IMR-90 (cell line): ENCODE measurements around the gene P2RX5. TPM values are rescaled to one million over a fixed set of nuclear protein-coding genes. Genes with fewer than 3 reads are reported as not detected.

Source experiments
- ATAC-seq: fragments of 200-7000 bp; cut with Tn5 transposase; 2 replicates; pipeline ENCODE4 v1.9.1; 2020; ENCODE audit warnings: low read depth, mild to moderate bottlenecking, moderate library complexity
- BruUV-seq: library from RNA; stranded (reverse); fragments of 400-500 nt; replicated peaks from 2 replicates; lab custom pipeline; 2021; lab: Mats Ljungman, UMichigan
- CTCF ChIA-PET: fragments of 300-600 bp; formaldehyde crosslinking; extraction: SDS; loops from one replicate; lab custom pipeline; 2021; ENCODE audit warnings: antibody characterized with exemption; lab: Yijun Ruan, JAX
- POLR2A ChIA-PET: fragments of 300-600 bp; sonication (Branson Sonifier 250); formaldehyde crosslinking; loops from one replicate; lab custom pipeline; 2022; ENCODE audit warnings: antibody characterized with exemption; ENCODE audit not compliant: unreplicated experiment; lab: Charles Lee
- DNase-seq: peaks from one replicate; pipeline ENCODE4 v3.0.0; 2013
- H2AFZ ChIP-seq: replicated peaks from 2 replicates; pipeline ENCODE3; 2013; ENCODE audit warnings: low read length, mild to moderate bottlenecking; ENCODE audit not compliant: poor library complexity
- H2AK5ac ChIP-seq: 2 replicates; pipeline ENCODE4 v1.6.1; 2013; ENCODE audit warnings: low read depth, low read length, inconsistent platforms
- H2AK9ac ChIP-seq: replicated peaks from 2 replicates; pipeline ENCODE3; 2013; ENCODE audit warnings: mild to moderate bottlenecking, low read depth, low read length, moderate library complexity; ENCODE audit not compliant: poor library complexity
- H2BK120ac ChIP-seq: 2 replicates; pipeline ENCODE4 v1.6.1; 2013; ENCODE audit warnings: low read depth, low read length, inconsistent platforms
- H2BK15ac ChIP-seq: 3 replicates; pipeline ENCODE4 v1.6.1; 2013; ENCODE audit warnings: low read depth, low read length, inconsistent platforms
- H2BK20ac ChIP-seq: 2 replicates; pipeline ENCODE4 v1.6.1; 2013; ENCODE audit warnings: low read depth, mild to moderate bottlenecking, inconsistent platforms, low read length, moderate library complexity
- H2BK5ac ChIP-seq: 2 replicates; pipeline ENCODE4 v1.6.1; 2013; ENCODE audit warnings: mild to moderate bottlenecking, low read depth, low read length, inconsistent platforms; ENCODE audit not compliant: poor library complexity, severe bottlenecking
- H3K14ac ChIP-seq: replicated peaks from 2 replicates; pipeline ENCODE4 v1.6.1; 2013; ENCODE audit warnings: low read depth, low read length, inconsistent platforms
- H3K18ac ChIP-seq: 2 replicates; pipeline ENCODE4 v1.6.1; 2013; ENCODE audit warnings: low read depth, low read length, control low read depth
- H3K23ac ChIP-seq: 2 replicates; pipeline ENCODE4 v1.6.1; 2013; ENCODE audit warnings: low read depth, low read length, inconsistent platforms
- H3K27ac ChIP-seq: 2 replicates; pipeline ENCODE4 v1.5.1; 2013; ENCODE audit warnings: mild to moderate bottlenecking, control low read depth, low read length; ENCODE audit not compliant: insufficient read depth
- H3K27me3 ChIP-seq: 2 replicates; pipeline ENCODE4 v1.6.1; 2013; ENCODE audit warnings: low read length; ENCODE audit not compliant: control insufficient read depth, insufficient read depth
- H3K36me3 ChIP-seq: 2 replicates; pipeline ENCODE4 v1.6.1; 2013; ENCODE audit warnings: low read length, mixed read lengths; ENCODE audit not compliant: control insufficient read depth, insufficient read depth
- H3K4ac ChIP-seq: 2 replicates; pipeline ENCODE4 v1.6.1; 2013; ENCODE audit warnings: low read depth, low read length, inconsistent platforms
- H3K4me1 ChIP-seq: 2 replicates; pipeline ENCODE4 v1.6.1; 2013; ENCODE audit warnings: low read length, mixed read lengths; ENCODE audit not compliant: control insufficient read depth, insufficient read depth
- H3K4me2 ChIP-seq: 2 replicates; pipeline ENCODE4 v1.6.1; 2013; ENCODE audit warnings: low read depth, mild to moderate bottlenecking, control low read depth, low read length, moderate library complexity
- H3K4me3 ChIP-seq: 2 replicates; pipeline ENCODE4 v1.5.1; 2013; ENCODE audit warnings: low read depth, mild to moderate bottlenecking, control low read depth, low read length, moderate library complexity; ENCODE audit not compliant: insufficient read depth
- H3K56ac ChIP-seq: 2 replicates; pipeline ENCODE4 v1.6.1; 2013; ENCODE audit warnings: low read length, inconsistent platforms; ENCODE audit not compliant: insufficient read depth; ENCODE audit errors: extremely low read depth
- H3K79me1 ChIP-seq, 2 experiments: 2 replicates each; pipeline ENCODE4 v1.6.1; 2013; ENCODE audit warnings: low read length in 2 of 2, inconsistent platforms in 1 of 2, low read depth in 1 of 2
- H3K9ac ChIP-seq: 2 replicates; pipeline ENCODE4 v1.6.1; 2013; ENCODE audit warnings: low read depth, low read length, control low read depth
- H3K9me1 ChIP-seq: 2 replicates; pipeline ENCODE4 v1.6.1; 2013; ENCODE audit warnings: low read length, inconsistent platforms; ENCODE audit not compliant: insufficient read depth
- H3K9me3 ChIP-seq: 2 replicates; pipeline ENCODE4 v1.6.1; 2013; ENCODE audit warnings: low read length; ENCODE audit not compliant: control insufficient read depth, insufficient read depth
- H4K20me1 ChIP-seq: 2 replicates; pipeline ENCODE4 v1.6.1; 2013; ENCODE audit warnings: low read length, inconsistent platforms; ENCODE audit not compliant: insufficient read depth
- H4K5ac ChIP-seq: 2 replicates; pipeline ENCODE4 v1.6.1; 2013; ENCODE audit warnings: mild to moderate bottlenecking, low read depth, low read length, control low read depth
- H4K8ac ChIP-seq, 2 experiments: 2 replicates each; pipeline ENCODE4 v1.6.1; 2013; ENCODE audit warnings: low read depth in 2 of 2, low read length in 2 of 2, control low read depth in 1 of 2, inconsistent platforms in 1 of 2
- H4K91ac ChIP-seq: 2 replicates; pipeline ENCODE4 v1.6.1; 2013; ENCODE audit warnings: low read depth, low read length, inconsistent platforms; ENCODE audit not compliant: insufficient read depth
- CEBPB ChIP-seq: IDR thresholded peaks from 2 replicates; pipeline ENCODE4 v1.6.1; 2012; ENCODE audit warnings: low read depth, low read length, improper control_type of control experiment
- CHD1 ChIP-seq: IDR thresholded peaks from 2 replicates; pipeline ENCODE4 v1.6.1; 2012; ENCODE audit warnings: low read depth, low read length, improper control_type of control experiment
- ELK1 ChIP-seq: fragments of 150-350 bp; IDR thresholded peaks from 2 replicates; pipeline ENCODE4 v1.6.1; 2016; ENCODE audit warnings: low read depth, mild to moderate bottlenecking, low read length, moderate library complexity, borderline replicate concordance
- MAFK ChIP-seq: IDR thresholded peaks from 2 replicates; pipeline ENCODE4 v1.6.1; 2012; ENCODE audit warnings: low read depth, low read length, improper control_type of control experiment
- MAZ ChIP-seq: IDR thresholded peaks from 2 replicates; pipeline ENCODE4 v1.6.1; 2012; ENCODE audit warnings: low read depth, mild to moderate bottlenecking, low read length, improper control_type of control experiment, moderate library complexity, borderline replicate concordance
- NFE2L2 ChIP-seq: fragments of 150-350 bp; IDR thresholded peaks from 2 replicates; pipeline ENCODE4 v1.6.1; 2016; ENCODE audit warnings: low read depth, mild to moderate bottlenecking, low read length
- POLR2A ChIP-seq: IDR thresholded peaks from 2 replicates; pipeline ENCODE4 v1.6.1; 2012; ENCODE audit warnings: mild to moderate bottlenecking, low read depth, low read length
- RAD21 ChIP-seq: IDR thresholded peaks from 2 replicates; pipeline ENCODE4 v1.6.1; 2012; ENCODE audit warnings: low read length, improper control_type of control experiment
- RCOR1 ChIP-seq: IDR thresholded peaks from 2 replicates; pipeline ENCODE4 v1.6.1; 2012; ENCODE audit warnings: mild to moderate bottlenecking, low read length, improper control_type of control experiment; ENCODE audit not compliant: insufficient replicate concordance
- RFX5 ChIP-seq: IDR thresholded peaks from 2 replicates; pipeline ENCODE4 v1.8.0; 2012; ENCODE audit warnings: low read depth, mild to moderate bottlenecking, low read length, moderate library complexity
- SMC3 ChIP-seq: fragments of 150-350 bp; IDR thresholded peaks from 2 replicates; pipeline ENCODE4 v1.6.1; 2016; ENCODE audit warnings: low read depth, mild to moderate bottlenecking, antibody characterized with exemption, low read length, moderate library complexity
- whole genome bisulfite sequencing, 2 experiments: methylation state at CpG; one replicate each; pipeline versions ENCODE4 v1.1.5 to v1.1.7; 2013; ENCODE audit warnings: missing lambda C conversion rate in 2 of 2; ENCODE audit not compliant: insufficient read length in 1 of 2; ENCODE audit errors: extremely low coverage in 2 of 2; 5-methylcytosine and 5-hydroxymethylcytosine counted together
- dilution Hi-C: fragments of 300-500 bp; cut with HindIII; formaldehyde crosslinking; loops from one replicate; pipeline ENCODE4 v1.14.3; 2018; ENCODE audit warnings: low sequenced_read_pairs; ENCODE audit not compliant: unreplicated experiment
- in situ Hi-C: fragments of 300-500 bp; cut with MboI; formaldehyde crosslinking; loops from 3 replicates; pipeline ENCODE4 v1.14.3; 2019; ENCODE audit warnings: low sequenced_read_pairs, inconsistent platforms, mixed read lengths
- intact Hi-C: fragments of 100-400 bp; cut with micrococcal nuclease; formaldehyde crosslinking; loops from 2 replicates; pipeline ENCODE4 v1.10.0; 2022
- polyA plus RNA-seq, 3 experiments: library from polyadenylated mRNA; depleted of rRNA; stranded (reverse); fragments of >200 nt; gene quantifications; 2 replicates each; pipeline ENCODE4 v1.2.3, GENCODE V29; 2012; ENCODE audit warnings: low replicate concordance in 1 of 3
- total RNA-seq: library from RNA; depleted of rRNA; stranded (reverse); fragments of >200 nt; gene quantifications from 2 replicates; pipeline ENCODE4 v1.2.3, GENCODE V29; 2012

P2RX5 gene
- total and polyA plus RNA-seq, 2 of the 4 experiments (the other 2 are of a cell fraction) = 1.8 to 3.7 TPM

GRCh38 chr17:3693141-3693540 lies 2.8 kb downstream of the P2RX5 start:
- Histone ChIP-seq H3K4me2 (no peak overlapping the region), H3K79me1 (no peaks in the 10 kb centered on the region), H3K9ac (no peak overlapping the region), H3K23ac (no peak overlapping the region), H3K9me1 (no peaks in the 10 kb centered on the region), H3K27ac (no peak overlapping the region), H2BK5ac (no peak overlapping the region), H3K18ac (no peak overlapping the region), H3K14ac (no peak overlapping the region), H4K20me1 (no peaks in the 10 kb centered on the region), H2BK15ac (no peak overlapping the region), H2AK5ac (no peak overlapping the region), H4K91ac (no peak overlapping the region), H2AK9ac (no peak overlapping the region), H3K27me3 (peaks cover 16% of the 10 kb centered on the region), H4K8ac (no peak overlapping the region), H3K36me3 (no peaks in the 10 kb centered on the region), H2BK120ac (no peak overlapping the region), H3K4ac (no peak overlapping the region), H2AFZ (no peak overlapping the region), H4K5ac (no peak overlapping the region), H3K56ac (no peak overlapping the region), H3K4me1 (peaks cover 4% of the 10 kb centered on the region; the same call in 1 of the 2 replicates), H2BK20ac (no peak overlapping the region), H3K4me3 (no peak overlapping the region), H3K9me3 (peaks cover 6% of the 10 kb centered on the region)
- POLR2A ChIA-PET = no interaction called here
- intact Hi-C loops = no loop called here
- CTCF ChIA-PET = no interaction called here
- no TSS peak for BruUV-seq
- WGBS, 2 experiments = 50% methylated on average over 1 of the region's 4 CpGs; no CpG with 5 or more reads in 1 of the 2 experiments
- in situ Hi-C loops = no loop called here
- no peak for TF ChIP-seq NFE2L2
- TF ChIP-seq POLR2A = no peak
- no peak for TF ChIP-seq RFX5
- TF ChIP-seq MAZ = no peak
- no peak for TF ChIP-seq RCOR1
- no peak for TF ChIP-seq SMC3
- TF ChIP-seq ELK1 = no peak
- TF ChIP-seq RAD21 = no peak
- no peak for TF ChIP-seq CEBPB
- no peak for TF ChIP-seq CHD1
- TF ChIP-seq MAFK = no peak
- ATAC-seq (no peak), DNase-seq (no peak)
- dilution Hi-C loops = no loop called here
